Stimulated activated memory B cell treated with anti-CD40 and anti-IgM and Interleukin-4, amounts not matched to agents 10 μg/mL and 1 μg/mL and 100 μg/mL, for 72 hours (primary cell): ENCODE results near the gene HSPA6.
"Not testable (repeated sequence)": the region's sequence is repeated elsewhere in the genome, so short reads cannot be mapped to it uniquely, and the experiment has no call there.

Experiments used
- ATAC-seq: fragments of 150-1000 bp; cut with Tn5 transposase; 2 replicates; pipeline ENCODE4 v1.10.0; 2021
- H3K27ac Mint-ChIP-seq: one replicate; pipeline ENCODE4 v1.8.0; 2022; ENCODE audit warnings: mild to moderate bottlenecking, mixed read lengths
- H3K27me3 Mint-ChIP-seq: one replicate; pipeline ENCODE4 v1.8.0; 2022; ENCODE audit warnings: mixed read lengths
- H3K36me3 Mint-ChIP-seq: one replicate; pipeline ENCODE4 v1.8.0; 2022; ENCODE audit warnings: mixed read lengths
- H3K4me1 Mint-ChIP-seq: one replicate; pipeline ENCODE4 v1.8.0; 2022; ENCODE audit warnings: mixed read lengths
- H3K4me3 Mint-ChIP-seq: one replicate; pipeline ENCODE4 v1.8.0; 2022; ENCODE audit warnings: mild to moderate bottlenecking, moderate library complexity, mixed read lengths
- H3K9me3 Mint-ChIP-seq: one replicate; pipeline ENCODE4 v1.8.0; 2022; ENCODE audit warnings: mixed read lengths

The HSPA6 gene

DNA sequence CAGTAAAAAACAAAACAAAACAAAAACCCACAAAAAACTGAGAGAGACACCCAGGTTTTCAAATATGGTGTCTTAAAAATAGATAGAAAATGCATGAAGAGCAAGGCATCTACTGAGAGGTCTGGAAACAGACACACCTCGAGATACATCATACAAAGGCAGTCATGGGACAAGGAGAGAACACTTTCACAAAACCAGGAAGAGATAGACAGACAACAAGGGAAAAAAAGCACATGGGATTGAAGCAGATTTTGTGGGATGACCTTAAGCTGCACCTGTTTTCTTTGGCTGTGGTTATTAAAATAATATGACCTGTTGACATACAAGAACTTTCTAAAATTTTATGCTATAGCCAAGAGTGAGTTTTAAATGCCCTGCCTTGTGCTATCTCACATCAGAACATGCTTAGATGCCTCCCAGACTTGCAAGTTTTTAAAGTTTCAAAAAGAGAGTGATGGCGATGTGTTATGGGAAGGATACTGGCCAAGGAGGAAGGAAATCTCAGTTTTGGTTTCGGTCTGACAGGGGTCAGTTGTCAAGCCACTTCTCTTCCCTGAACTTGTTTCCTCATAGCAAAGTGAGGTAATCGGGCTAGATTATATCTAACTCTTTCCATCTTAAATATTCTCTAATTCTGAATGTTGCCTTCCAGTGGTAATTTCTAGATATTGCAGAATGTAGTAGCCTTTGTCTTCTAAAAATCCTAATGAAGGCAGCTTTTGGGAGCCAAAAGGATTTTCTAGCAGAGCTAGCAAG is 36.8 kb downstream of the HSPA6 start:
- not testable (repeated sequence) for H3K9me3 Mint-ChIP-seq, H3K4me3 Mint-ChIP-seq
- ATAC-seq, result peak; percentile 89

DNA sequence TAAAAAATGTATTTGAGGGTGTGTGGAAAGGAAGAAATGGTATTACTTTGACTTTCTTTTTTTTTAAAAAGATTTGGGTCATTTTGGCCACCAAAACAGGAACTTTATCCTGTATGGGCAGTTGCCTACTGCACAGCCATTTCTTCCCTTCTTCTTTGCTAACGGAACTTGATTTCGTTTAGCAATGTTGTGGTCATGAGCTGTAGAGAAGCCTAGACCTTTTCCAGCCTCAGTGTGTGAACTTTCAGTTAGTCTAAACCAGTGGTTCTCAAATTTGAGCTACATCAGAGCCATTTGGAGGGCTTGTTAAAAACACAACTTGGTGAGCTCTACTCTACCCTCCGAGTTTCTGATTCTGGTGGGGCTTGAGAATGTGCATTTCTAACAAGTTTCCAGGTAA is 38.1 kb downstream of the HSPA6 start:
- H3K4me1 Mint-ChIP-seq, result peaks cover 19% of the 10 kb centered on the region
- H3K4me3 Mint-ChIP-seq, H3K27me3 Mint-ChIP-seq, ATAC-seq, H3K9me3 Mint-ChIP-seq, H3K27ac Mint-ChIP-seq, H3K36me3 Mint-ChIP-seq: not testable (repeated sequence)

More for the DNA sequence above, 36.8 kb downstream of the HSPA6 start:
- not testable (repeated sequence) for H3K36me3 Mint-ChIP-seq, H3K27me3 Mint-ChIP-seq
- Mint-ChIP-seq H3K4me1 (peaks cover 14% of the 10 kb centered on the region), H3K27ac (peak overlapping the region; percentile 76)

DNA sequence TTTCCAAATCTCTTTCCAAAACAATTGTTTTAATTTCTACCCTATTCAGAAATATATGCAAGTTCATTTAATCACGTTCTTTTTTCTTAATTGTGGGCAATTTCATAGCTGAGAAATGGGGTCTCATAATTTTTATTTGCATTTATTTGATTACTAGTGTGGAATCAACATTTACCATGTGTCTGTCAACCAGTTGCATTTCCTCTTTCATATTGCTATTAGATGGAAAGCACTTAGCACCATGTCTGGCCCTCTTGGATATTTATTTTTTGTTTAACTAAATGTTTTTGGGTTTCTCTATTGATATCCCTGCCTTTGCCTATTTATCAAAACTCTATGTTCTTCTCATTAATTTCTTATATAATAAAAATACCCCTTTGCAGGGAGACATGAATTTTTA is 39.2 kb downstream of the HSPA6 start:
- H3K27ac Mint-ChIP-seq, H3K36me3 Mint-ChIP-seq, H3K27me3 Mint-ChIP-seq, H3K4me3 Mint-ChIP-seq, H3K9me3 Mint-ChIP-seq, ATAC-seq: not testable (repeated sequence)
- H3K4me1 Mint-ChIP-seq, result peaks cover 19% of the 10 kb centered on the region

DNA sequence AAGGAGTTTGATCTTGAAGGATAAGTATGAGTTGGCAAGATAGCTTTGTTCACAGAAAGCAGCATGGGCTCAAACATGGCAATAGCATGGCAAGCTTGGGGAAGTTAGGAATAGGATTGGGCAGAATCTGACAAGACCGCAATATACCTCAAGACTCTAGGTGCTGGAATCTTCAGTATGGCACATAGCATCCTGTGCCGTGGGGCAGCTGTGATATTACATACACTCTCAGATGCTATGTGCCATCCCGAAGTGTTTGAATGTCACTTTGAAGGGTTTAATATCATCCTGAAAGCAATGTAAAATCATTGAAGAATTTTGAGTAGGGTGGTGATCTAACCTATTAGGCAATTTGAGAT is 42.2 kb downstream of the HSPA6 start:
- not testable (repeated sequence) for H3K4me3 Mint-ChIP-seq, H3K36me3 Mint-ChIP-seq, H3K4me1 Mint-ChIP-seq, H3K27me3 Mint-ChIP-seq, H3K9me3 Mint-ChIP-seq, ATAC-seq
- H3K27ac Mint-ChIP-seq, result peak overlapping the region; percentile 32

DNA sequence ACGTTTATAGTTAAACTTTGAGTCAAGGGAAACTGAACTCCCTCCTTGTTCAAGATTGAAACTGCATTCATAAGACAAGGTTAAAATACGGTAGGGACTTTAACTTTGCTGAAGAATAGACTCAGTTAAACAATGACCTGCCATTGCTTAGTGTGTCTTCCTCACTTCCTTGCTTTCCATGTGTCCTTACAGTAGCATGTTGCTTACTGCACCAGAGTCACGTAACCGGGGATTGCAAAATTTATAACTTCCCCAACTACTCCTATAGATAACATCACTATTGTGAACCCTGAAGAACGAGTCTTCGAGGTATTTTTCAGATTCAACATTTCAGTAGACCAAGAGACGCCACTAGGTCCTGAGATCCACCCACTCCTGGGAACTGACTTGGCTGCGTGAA is 47.4 kb downstream of the HSPA6 start:
- H3K36me3 Mint-ChIP-seq, H3K4me1 Mint-ChIP-seq, ATAC-seq, H3K9me3 Mint-ChIP-seq, H3K27me3 Mint-ChIP-seq, H3K27ac Mint-ChIP-seq, H3K4me3 Mint-ChIP-seq: not testable (repeated sequence)
